ENCODE measurements around the gene KLHL2. TPM values are rescaled to one million over a fixed set of nuclear protein-coding genes. Genes with fewer than 3 reads are reported as not detected.

KLHL2 gene
- total and polyA plus RNA-seq, 2 experiments from 2014 or later, result 7.1 to 14.8 TPM

DNA sequence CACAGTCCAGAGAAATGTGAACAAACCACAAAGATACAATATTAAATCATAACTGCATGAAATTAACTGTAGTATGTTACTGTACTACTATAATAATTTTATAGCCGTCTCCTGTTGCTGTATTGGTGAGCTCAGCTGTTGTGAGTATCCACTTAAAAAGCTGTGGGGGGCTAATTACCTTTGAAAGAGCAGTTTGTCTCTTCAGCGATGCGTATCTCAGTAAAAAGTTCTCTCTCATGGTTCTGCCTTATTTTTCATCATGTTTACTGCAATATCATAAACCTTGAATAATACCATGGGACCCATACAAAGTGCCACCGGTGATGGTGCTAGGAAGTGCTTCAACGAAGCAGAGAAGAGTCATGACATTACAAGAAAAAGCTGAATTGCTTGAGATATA is 111.7 kb downstream of the KLHL2 start (continued):
- TF ChIP-seq ZNF462 (CRISPR knock-in tag; IDR thresholded peaks at IDR 0.05) (no peak), CREB1 (CRISPR knock-in tag; IDR thresholded peaks at IDR 0.05; ENCODE audit: low read depth) (no peak), ETS1 (IDR thresholded peaks at IDR 0.05) (no peak), STAT1 (IDR thresholded peaks at IDR 0.05; ENCODE audit: unreplicated experiment) (no peak), CTCF (conservative IDR thresholded peaks at IDR 0.05; ENCODE audit: low read depth in 2 of 2) (no peak), EZH2 (IDR thresholded peaks at IDR 0.05; ENCODE audit: low read depth, unreplicated experiment) (no peak)

DNA sequence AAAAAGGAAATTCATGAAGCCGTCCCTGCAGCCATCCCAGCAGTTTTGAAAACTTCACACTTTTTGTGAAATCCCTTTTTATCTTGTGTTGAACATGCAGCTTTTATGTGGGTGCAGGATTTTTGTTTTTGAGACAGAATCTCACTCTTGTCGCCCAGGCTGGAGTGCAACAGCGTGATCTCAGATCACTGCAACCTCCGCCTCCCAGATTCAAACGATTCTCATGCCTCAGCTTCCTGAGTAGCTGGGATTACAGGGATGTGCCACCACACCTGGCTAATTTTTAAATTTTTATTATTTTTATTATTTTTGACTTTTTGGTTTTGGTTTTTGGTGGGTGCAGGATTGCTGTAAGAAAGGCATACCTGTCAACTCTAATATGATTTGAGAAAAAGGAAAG is 112.1 kb downstream of the KLHL2 start:
- H3K9me3 Mint-ChIP-seq, result no peaks in the 10 kb centered on the region
- H3K27me3 ChIP-seq (ENCODE audit: insufficient read depth), result no peaks in the 10 kb centered on the region
- no peak overlapping the region for H3K4me2 ChIP-seq
- H3K4me1 ChIP-seq (ENCODE audit: insufficient read depth), result 0 out of 2 replicates have a peak, but pooled peaks cover 6% of the 10 kb centered on the region
- no peak overlapping the region for H3K4me3 ChIP-seq
- no peaks in the 10 kb centered on the region; the same call in 2 of the 3 replicates for H3K36me3 Mint-ChIP-seq (ENCODE audit: low read depth)
- peaks cover 6% of the 10 kb centered on the region; the same call in 2 of the 3 replicates for H3K4me1 Mint-ChIP-seq
- no peak overlapping the region for H3K4me3 Mint-ChIP-seq
- 0 out of 2 replicates have a peak, but pooled peaks cover under 1% of the 10 kb centered on the region for H3K36me3 ChIP-seq (ENCODE audit: insufficient read depth)
- DNase-seq (ENCODE audit: low spot score), result no peak
- H3K27ac Mint-ChIP-seq, result peak overlapping the region; percentile 59; the same call in 1 of the 2 replicates
- H3F3A ChIP-seq (replicated peaks; ENCODE audit: low read depth), result no peaks in the 10 kb centered on the region
- no peaks in the 10 kb centered on the region for H3K9me2 ChIP-seq (ENCODE audit: insufficient read depth)
- no peaks in the 10 kb centered on the region for H4K20me1 ChIP-seq (replicated peaks; ENCODE audit: insufficient read depth)
- H3K27me3 Mint-ChIP-seq (ENCODE audit: insufficient read depth, low read depth, poor library complexity), result no peaks in the 10 kb centered on the region
- no peaks in the 10 kb centered on the region for H3K79me2 ChIP-seq (replicated peaks; ENCODE audit: insufficient read depth)
- no peak for ATAC-seq
- H3K27ac ChIP-seq (ENCODE audit: low read depth), result 0 out of 2 replicates have a peak overlapping the region, but pooled peaks have one; percentile 5
- H2AFZ ChIP-seq, result no peak overlapping the region
- TF ChIP-seq EZH2phosphoT487 (IDR thresholded peaks at IDR 0.05; ENCODE audit: unreplicated experiment), result no peak
- TF ChIP-seq CTCF (conservative IDR thresholded peaks at IDR 0.05; ENCODE audit: low read depth in 2 of 2), result no peak
- no peak for TF ChIP-seq NANOG (IDR thresholded peaks at IDR 0.05; ENCODE audit: borderline replicate concordance)
- TF ChIP-seq JUNB (IDR thresholded peaks at IDR 0.05; ENCODE audit: unreplicated experiment), result no peak
- no peak for TF ChIP-seq ETS1 (IDR thresholded peaks at IDR 0.05)
- TF ChIP-seq ZNF114 (CRISPR knock-in tag; IDR thresholded peaks at IDR 0.05), result no peak
- TF ChIP-seq STAT1 (IDR thresholded peaks at IDR 0.05; ENCODE audit: unreplicated experiment), result no peak
- TF ChIP-seq CREB1 (CRISPR knock-in tag; IDR thresholded peaks at IDR 0.05; ENCODE audit: low read depth), result no peak

All from GM23338 (cell line).